ENCODE data around the gene TK1.
A peak's percentile ranks its signal among the peaks of the same experiment; 100 is the strongest.
"Not testable (repeated sequence)": the region's sequence is repeated elsewhere in the genome, so short reads cannot be mapped to it uniquely, and the experiment has no call there.

TK1 gene, protein sequence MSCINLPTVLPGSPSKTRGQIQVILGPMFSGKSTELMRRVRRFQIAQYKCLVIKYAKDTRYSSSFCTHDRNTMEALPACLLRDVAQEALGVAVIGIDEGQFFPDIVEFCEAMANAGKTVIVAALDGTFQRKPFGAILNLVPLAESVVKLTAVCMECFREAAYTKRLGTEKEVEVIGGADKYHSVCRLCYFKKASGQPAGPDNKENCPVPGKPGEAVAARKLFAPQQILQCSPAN

DNA sequence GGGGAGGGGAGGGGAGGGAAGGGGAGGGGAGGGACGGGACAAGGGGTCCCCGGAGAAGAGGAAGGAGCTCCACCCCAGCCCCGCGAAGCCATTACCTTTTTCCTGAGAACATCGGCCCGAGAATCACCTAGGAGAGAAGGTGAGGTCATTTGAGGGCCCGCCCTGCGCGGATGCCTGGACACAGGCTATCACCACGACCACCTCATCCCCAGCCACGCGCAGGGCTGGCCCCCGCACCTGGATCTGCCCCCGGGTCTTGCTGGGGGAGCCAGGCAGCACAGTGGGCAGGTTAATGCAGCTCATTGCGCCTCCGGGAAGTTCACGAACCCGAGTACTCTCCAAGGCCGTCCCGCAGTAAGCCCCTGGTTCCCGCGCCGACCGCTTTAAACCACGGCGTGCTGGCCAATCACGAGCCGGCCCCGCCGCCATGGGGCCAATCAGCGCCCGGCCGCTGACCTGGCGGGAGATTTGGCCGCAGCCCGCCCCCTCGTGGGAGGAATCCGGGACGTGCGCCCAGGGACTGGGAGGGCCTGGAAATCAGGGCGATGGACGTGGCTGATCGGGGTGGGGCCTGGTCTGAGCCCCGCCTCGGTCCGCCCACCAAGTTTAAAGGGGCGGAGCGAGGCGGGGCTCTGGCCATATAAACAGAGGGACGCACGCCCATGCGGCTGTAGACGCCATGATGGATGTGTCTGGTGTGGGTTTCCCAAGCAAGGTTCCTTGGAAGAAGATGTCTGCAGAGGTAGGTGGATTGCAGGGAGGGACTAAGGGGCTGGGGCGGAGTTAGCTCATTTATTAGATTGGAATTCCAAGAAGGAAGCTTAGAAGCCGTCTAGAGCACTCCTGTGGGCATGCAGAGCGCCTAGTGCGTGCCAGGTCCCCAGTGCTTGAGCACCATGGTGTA lies at the start of gene TK1, which contains the start of gene AFMID:
Gene TK1, minus strand, starts transcription at position 361 of the 904 bp plus-strand sequence. Its CDS starts 58 bp downstream, at position 303.
Gene AFMID, plus strand, starts transcription at position 671 of the 904 bp plus-strand sequence. Its CDS starts 9 bp downstream, at position 680.
- FAIRE-seq: peak; percentile 89
- DNase-seq (ENCODE audit: low spot score): peak; percentile 94

GRCh38 chr17:78235885-78236284 lies 49.0 kb upstream of the TK1 start:
- DNase-seq (ENCODE audit: low spot score) (no peak), FAIRE-seq (no peak)

DNA sequence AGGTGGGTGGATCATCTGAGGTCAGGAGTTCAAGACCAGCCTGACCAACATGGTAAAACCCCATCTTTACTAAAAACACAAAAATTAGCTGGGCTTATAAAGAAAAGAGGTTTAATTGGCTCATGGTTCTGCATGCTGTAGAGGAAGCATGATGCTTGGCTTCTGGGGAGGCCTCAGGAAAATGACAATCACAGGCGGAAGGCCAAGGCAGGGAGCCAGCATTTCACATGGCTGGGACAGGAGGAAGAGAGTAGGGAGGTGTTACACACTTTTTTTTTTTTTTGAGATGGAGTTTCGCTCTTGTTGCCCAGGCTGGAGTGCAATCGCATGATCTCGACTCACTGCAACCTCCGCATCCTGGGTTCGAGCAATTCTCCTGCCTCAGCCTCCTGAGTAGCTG lies 48.2 kb upstream of the TK1 start:
- DNase-seq (ENCODE audit: low spot score); FAIRE-seq: not testable (repeated sequence)

- DNase-seq (ENCODE audit: low spot score) (no peak), FAIRE-seq (no peak)
Measured at GRCh38 chr17:78234261-78234865, 47.5 kb upstream of the TK1 start.

DNA sequence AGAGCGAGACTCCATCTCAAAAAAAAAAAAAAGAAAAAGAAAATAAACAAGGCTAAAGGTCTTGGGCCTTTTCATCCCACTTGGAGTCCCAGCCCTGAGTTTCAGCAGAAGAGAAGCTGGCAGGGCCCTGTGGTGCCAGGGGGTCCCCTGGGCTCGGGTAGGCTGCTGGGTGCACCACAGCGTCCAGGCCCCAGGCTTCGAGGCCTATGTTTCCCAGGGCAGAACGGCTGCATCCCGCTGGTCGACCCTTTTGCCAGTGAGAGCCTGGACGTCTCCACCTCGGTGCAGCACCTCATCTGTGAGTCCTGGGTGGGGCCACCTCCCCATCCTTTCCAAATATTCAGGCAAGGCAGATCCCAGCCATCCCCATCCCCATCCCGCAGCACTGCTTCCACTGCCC lies 46.8 kb upstream of the TK1 start:
- FAIRE-seq: no peak

DNA sequence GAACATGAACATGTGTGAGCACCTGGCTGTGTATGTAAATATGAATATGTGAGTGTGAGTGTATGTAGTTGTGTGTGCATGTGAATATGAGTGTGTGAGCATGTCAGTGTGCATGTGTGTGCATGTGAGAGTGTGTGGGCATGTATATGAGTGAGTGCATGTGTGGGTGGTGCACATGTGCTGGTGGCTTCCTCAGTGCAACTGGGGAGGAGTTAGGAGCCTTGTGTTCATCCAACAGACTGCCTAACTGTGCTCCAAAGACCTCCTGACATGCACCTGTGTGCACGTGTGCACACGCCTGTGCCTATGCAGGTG lies 46.0 kb upstream of the TK1 start:
- no peak for FAIRE-seq

More for the DNA sequence above, 46.8 kb upstream of the TK1 start:
- no peak for DNase-seq (ENCODE audit: low spot score)

GRCh38 chr17:78231991-78232858 lies 45.4 kb upstream of the TK1 start:
- no peak for DNase-seq (ENCODE audit: low spot score)

More for the DNA sequence above, 46.0 kb upstream of the TK1 start:
- DNase-seq (ENCODE audit: low spot score): no peak

DNA sequence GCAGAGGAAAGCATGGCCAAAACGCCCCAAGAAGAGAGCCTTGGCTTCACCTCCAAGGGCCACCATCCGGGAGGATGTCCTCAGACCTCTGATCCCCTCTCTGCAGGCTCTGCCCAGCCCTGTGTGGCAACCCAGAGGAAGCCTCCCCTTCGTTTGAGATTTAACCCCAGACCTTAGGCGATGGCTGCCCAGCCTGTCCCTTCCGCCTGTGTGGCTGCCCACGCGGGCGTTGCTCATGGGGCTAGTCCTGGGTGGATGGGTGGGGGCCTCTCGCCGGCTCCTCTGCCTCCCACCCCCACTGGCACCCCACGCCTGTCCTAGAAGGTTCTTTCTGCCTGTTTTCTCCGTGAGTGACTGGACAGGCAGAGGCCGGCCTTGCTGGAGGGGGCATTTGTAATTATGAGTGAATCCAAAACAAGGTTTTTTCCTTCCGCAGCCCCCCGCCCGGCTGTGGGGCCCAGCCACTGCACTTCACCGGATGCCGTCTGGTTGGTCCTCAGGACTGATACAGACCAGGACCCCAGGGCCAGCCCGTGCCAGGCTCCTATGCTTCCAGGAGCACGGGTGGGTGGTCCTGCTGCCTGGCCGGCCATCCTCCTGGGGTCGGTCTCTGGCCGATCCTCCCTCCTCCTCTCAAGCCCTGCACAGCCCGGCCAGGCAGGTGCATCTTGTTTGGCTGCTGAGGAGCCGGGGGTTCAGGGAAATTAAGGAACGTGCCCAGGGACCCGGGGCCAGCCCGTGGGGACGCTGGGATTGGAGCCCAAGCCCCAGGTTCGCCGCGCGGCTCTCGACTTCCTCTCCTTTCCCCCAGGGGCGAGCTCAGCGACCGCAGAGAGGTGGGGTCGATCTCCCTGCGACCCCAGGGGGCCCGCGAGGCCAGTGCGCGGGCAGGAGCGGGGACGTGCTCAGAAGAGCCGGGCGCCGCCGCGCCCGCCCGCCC lies 44.4 kb upstream of the TK1 start, which contains the start of gene TMEM235:
Gene TMEM235, plus strand, starts transcription at position 636 of the 940 bp plus-strand sequence. CDS start 393 bp downstream, outside the sequence.
- FAIRE-seq: no peak

More at GRCh38 chr17:78231991-78232858, 45.4 kb upstream of the TK1 start:
- FAIRE-seq: no peak

GRCh38 chr17:78230252-78230962 lies 43.6 kb upstream of the TK1 start:
- no peak for FAIRE-seq
- DNase-seq (ENCODE audit: low spot score): no peak

More for the DNA sequence above, 44.4 kb upstream of the TK1 start, which contains the start of gene TMEM235:
- no peak for DNase-seq (ENCODE audit: low spot score)

DNA sequence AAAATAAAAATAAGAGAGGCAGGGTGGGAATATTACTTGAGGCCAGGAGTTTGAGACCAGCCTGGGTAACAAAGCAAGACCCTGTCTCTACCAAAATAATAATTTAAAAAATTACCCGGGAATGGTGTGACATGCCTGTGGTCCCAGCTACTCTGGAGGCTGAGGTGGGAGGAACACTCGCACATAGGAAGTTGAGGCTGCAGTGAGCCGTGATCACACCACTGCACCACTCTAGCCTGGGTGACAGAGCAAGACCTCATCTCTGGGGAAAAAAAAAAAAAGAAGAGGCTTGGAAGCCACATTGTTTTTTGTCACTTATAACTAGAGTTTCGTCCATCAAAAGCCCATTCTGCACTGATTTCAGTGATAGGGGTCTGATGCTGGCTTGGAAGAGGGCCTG lies 41.3 kb upstream of the TK1 start:
- FAIRE-seq (no peak), DNase-seq (ENCODE audit: low spot score) (no peak)

DNA sequence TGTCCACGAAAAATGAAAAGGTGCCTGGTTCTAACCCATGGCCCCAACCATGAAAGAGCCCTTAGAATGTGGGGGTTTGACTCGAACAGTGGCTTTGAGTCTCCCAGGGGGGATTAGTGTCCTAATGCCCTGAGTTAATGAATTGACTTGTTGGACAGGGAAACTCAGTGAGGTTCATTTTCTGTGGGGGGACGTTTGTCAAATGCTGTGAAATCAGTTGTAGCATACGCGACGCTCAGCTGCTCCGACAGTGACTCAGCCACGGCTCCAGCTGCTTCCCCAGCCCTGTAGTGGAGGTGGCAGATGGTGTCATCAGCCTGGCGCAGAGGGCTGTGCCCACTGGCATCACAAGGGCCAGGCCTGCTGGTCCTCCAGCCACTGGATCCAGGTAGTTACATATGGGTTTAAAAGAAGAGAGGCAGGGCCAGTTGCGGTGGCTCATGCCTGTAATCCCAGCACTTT lies 40.6 kb upstream of the TK1 start:
- FAIRE-seq (no peak), DNase-seq (ENCODE audit: low spot score) (peak; percentile 40)

DNA sequence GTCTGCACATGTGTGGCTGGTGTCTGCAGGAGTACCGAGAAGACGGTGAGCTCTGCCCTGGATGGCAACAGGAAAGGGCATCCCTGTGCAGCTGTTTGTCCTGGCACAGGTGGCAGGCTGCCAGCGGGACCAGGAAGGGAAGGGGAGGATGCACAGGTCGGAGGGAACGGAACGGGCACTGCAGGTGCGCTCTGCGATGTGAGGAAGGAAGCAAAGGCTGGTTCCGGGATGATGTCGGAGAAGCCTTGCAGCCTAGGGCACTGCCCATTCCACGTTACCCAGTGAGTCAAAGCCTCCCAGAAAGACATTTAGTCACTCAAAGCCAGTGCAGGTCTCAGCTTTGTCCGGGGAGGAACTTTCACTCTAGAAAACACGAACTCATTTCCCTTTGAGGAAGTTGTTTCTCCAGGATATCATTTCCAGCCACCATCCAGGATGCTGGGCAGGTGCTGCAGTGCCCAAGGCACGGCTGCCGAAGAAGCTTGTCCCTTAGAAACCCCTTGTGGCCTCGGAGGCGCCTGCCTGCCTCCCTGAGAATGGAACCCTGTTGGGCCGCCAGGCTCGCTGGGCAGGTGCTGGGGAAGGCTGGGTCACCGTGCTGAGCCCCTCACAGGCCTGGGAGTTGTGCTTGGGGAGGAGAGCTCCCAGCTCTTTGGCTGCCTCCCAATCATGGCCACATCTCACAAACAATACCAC lies 40.1 kb upstream of the TK1 start:
- FAIRE-seq (no peak), DNase-seq (ENCODE audit: low spot score) (peak; percentile 23)

- DNase-seq (ENCODE audit: low spot score) (no peak), FAIRE-seq (no peak)
Measured at GRCh38 chr17:78226055-78226758, 39.4 kb upstream of the TK1 start.

DNA sequence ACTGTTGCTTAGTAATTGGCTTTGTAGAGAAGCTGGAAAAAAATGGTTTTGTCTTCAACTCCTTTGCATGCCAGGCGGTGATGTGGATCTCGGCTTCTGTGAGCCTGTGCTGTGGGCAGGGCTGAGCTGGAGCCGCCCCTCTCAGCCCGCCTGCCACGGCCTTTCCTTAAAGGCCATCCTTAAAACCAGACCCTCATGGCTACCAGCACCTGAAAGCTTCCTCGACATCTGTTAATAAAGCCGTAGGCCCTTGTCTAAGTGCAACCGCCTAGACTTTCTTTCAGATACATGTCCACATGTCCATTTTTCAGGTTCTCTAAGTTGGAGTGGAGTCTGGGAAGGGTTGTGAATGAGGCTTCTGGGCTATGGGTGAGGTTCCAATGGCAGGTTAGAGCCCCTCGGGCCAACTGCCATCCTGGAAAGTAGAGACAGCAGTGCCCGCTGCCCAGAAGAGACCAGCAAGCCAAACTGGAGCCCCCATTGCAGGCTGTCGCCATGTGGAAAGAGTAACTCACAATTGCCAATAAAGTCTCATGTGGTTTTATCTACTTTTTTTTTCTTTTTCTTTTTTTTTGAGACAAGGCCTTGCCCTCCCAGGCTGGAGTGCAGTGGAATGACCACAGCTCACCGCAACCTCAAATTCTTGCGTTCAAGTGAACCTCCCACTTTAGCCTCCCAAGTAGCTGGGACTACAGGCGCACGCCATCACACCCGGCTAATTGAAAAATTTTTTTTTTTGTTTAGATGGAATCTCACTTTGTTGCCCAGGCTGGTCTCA lies 38.4 kb upstream of the TK1 start:
- no peak for FAIRE-seq
- DNase-seq (ENCODE audit: low spot score): no peak

DNA sequence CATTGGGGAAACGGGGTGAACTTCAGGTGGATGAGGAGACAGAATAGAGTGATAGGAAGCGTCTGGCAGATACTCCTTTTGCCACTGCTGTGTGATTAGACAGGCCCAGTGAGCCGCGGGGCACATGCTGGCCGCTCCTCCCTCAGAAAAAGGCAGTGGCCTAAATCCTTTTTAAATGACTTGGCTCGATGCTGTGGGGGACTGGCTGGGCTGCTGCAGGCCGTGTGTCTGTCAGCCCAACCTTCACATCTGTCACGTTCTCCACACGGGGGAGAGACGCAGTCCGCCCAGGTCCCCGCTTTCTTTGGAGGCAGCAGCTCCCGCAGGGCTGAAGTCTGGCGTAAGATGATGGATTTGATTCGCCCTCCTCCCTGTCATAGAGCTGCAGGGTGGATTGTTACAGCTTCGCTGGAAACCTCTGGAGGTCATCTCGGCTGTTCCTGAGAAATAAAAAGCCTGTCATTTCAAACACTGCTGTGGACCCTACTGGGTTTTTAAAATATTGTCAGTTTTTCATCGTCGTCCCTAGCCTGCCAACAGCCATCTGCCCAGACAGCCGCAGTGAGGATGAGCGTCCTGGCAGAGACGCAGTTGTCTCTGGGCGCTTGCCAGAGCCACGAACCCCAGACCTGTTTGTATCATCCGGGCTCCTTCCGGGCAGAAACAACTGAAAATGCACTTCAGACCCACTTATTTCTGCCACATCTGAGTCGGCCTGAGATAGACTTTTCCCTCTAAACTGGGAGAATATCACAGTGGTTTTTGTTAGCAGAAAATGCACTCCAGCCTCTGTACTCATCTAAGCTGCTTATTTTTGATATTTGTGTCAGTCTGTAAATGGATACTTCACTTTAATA lies 37.6 kb upstream of the TK1 start:
- no peak for FAIRE-seq
- DNase-seq (ENCODE audit: low spot score): no peak

DNA sequence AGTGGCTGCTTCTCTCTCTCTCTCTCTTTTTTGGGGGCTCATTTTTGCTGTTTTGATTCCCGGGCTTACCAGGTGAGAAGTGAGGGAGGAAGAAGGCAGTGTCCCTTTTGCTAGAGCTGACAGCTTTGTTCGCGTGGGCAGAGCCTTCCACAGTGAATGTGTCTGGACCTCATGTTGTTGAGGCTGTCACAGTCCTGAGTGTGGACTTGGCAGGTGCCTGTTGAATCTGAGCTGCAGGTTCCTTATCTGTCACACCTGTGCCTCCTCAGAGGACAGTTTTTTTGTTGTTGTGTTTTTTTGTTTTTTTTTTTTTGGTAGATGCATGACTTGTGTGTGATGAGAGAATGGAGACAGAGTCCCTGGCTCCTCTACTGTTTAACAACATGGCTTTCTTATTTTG lies 36.9 kb upstream of the TK1 start:
- DNase-seq (ENCODE audit: low spot score): no peak
- no peak for FAIRE-seq

Data from RCC 7860 (cell line).